WI38 (cell line): ENCODE results near the gene CD244.
"Not testable (repeated sequence)": the region's sequence is repeated elsewhere in the genome, so short reads cannot be mapped to it uniquely, and the experiment has no call there.

Experiments
- H3K4me3 ChIP-seq: 2 replicates; pipeline ENCODE4 v1.5.1; 2011; ENCODE audit warnings: low read depth, mild to moderate bottlenecking, control low read depth, low read length
- TF ChIP-seq, protein P1 (sequence below): IDR thresholded peaks from 2 replicates; pipeline ENCODE4 v1.5.1; 2012; ENCODE audit warnings: low read depth, mild to moderate bottlenecking, control low read depth, low read length

The CD244 gene

DNA sequence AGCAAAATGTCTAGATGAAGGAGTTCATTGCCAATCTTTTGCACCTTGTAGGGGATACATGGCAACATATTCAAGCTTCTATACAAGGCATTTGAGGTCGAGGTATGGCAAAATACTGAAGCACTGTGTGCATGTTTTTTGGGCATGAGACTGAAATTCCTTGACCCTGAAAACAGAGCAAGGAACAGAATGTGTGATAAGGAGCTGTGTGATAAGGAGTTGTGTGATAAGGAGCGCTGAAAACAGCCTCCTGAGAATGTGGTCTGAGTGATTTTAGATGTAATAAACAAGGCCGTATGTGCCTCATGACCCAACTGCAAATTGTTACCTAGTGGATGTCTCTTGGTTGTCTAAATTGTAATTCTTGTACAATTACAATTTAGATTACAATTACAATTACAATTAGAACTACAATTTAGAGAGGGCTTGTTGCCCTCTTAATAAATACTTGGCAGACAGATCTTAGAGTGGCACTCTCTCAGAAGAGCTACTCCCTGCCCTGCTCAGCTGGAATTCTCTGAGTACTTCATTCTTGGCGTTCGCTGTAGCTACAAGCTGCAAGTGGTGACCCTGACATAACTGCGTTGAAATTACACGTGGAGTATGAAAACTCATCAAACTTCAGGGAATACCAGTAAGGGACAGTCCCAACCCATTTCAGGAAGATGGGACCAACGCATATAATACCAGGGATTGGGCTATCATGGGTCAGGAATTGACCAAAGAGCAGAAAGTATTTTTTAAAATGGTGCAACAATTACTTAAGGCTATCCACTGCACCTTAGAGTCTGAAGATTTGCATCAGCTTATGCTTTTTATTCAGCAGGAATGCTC is 42.3 kb upstream of the CD244 start:
- TF ChIP-seq, protein P1, sequence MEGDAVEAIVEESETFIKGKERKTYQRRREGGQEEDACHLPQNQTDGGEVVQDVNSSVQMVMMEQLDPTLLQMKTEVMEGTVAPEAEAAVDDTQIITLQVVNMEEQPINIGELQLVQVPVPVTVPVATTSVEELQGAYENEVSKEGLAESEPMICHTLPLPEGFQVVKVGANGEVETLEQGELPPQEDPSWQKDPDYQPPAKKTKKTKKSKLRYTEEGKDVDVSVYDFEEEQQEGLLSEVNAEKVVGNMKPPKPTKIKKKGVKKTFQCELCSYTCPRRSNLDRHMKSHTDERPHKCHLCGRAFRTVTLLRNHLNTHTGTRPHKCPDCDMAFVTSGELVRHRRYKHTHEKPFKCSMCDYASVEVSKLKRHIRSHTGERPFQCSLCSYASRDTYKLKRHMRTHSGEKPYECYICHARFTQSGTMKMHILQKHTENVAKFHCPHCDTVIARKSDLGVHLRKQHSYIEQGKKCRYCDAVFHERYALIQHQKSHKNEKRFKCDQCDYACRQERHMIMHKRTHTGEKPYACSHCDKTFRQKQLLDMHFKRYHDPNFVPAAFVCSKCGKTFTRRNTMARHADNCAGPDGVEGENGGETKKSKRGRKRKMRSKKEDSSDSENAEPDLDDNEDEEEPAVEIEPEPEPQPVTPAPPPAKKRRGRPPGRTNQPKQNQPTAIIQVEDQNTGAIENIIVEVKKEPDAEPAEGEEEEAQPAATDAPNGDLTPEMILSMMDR = no peak

DNA sequence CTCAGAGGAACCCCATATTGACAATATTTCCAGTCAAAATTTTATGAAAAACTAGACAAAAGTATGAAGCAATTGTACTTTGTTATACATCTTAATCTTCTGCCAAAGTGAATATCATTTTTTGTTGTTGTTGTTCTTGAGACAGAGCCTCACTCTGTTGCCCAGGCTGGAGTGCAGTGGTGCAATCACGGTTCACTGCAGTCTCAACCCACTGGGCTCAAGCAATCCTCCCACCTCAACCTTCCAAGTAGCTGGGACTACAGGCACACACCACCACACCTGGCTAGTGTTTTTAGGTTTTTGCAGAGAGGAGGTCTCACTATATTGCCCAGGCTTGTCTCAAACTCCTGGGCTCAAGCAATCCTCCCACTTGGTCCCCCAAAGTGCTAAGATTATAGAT is 39.6 kb upstream of the CD244 start:
- not testable (repeated sequence) for H3K4me3 ChIP-seq

More for the DNA sequence above, 42.3 kb upstream of the CD244 start:
- H3K4me3 ChIP-seq = no peak overlapping the region

DNA sequence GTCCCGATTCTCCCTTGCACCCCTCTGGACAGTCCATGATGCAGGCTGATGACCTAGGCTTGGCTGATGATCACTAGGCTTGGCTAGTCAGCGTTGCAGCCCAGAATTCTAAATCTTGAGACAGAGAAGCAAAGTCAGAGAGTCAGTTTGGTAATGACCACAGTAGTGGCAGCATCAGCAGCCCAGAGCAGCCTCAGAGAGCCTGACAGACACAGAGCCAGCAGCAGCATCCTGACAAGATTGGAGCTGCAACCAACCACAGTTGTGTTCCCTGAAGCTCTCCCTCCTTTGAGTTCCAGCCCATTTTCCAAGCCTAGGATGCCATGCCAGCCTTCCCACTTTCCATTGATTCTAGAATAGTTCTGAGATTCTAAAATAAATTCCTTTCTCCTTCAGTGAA is 39.1 kb upstream of the CD244 start:
- TF ChIP-seq, protein P1 = no peak
- no peak overlapping the region for H3K4me3 ChIP-seq

DNA sequence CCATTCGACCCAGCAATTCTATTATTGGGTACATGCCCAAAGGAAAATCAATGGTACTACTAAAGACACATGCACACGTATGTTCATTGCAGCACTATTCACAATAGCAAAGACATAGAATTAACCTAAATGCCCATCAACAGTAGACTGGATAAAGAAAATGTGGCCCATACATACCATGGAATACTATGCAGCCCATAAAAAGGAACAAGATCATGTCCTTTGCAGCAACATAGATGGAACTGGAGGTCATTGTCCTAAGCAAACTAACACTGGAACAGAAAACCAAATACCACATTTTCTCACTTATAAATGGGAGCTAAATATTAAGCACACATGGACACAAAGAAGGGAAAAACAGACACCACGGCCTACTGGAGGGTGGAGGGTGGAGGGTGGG is 38.0 kb upstream of the CD244 start:
- H3K4me3 ChIP-seq = not testable (repeated sequence)

DNA sequence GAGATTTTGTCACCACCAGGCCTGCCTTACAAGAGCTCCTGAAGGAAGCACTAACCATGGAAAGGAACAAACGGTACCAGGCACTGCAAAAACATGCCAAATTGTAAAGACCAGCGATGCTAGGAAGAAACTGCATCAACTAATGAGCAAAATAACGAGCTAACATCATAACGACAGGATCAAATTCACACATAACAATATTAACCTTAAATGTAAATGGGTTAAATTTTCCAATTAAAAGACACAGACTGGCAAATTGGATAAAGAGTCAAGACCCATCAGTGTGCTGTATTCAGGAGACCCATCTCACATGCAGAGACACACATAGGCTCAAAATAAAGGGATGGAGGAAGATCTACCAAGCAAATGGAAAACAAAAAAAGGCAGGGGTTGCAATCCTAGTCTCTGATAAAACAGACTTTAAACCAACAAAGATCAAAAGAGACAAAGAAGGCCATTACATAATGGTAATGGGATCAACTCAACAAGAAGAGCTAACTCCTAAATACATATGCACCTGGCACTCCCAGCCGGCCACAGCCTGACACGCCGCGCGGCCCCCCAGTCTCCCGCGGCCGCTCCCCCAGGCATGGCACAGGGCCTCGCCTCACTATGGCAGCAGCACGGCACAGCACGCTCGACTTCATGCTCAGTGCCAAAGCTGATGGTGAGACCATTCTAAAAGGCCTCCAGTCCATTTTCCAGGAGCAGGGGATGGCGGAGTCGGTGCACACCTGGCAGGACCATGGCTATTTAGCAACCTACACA is 31.9 kb upstream of the CD244 start:
- H3K4me3 ChIP-seq = not testable (repeated sequence)

DNA sequence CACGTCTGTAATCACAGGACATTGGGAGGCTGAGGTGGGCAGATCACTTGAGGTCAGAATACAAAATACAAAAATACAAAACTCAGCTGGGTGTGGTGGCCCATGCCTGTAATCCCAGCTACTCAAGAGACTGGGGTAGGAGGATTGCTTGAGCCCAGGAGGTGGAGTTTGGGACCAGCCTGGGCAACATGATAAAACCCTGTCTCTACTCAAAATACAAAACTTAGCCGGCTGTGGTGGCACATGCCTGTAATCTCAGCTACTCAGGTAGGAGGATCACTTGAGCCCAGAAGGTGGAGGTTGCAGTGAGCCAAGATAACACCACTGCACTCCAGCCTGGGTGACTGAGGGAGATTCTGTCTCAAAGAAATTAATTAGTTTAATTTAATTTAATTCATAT is 28.8 kb upstream of the CD244 start:
- TF ChIP-seq, protein P1 = no peak

DNA sequence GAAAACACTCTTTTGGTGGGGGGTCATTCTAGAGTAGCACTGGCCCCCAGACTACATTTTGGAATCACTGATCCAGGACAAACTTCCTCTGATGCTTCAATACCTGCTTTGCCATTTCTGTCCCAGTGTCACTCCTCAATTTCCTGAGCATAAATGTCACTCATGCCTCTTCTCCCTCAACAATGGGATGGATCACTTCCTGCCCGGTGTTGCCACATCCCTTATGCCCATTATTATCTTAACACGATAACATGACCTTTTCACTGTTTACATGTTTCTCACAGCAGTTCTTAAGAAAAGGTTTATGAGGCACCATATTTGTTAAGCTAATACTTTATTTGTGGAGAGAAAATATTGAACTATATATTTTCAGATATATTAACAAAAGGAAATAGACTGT is 26.2 kb upstream of the CD244 start:
- H3K4me3 ChIP-seq = no peak overlapping the region
- TF ChIP-seq, protein P1 = no peak

More for the DNA sequence above, 28.8 kb upstream of the CD244 start:
- no peak overlapping the region for H3K4me3 ChIP-seq

DNA sequence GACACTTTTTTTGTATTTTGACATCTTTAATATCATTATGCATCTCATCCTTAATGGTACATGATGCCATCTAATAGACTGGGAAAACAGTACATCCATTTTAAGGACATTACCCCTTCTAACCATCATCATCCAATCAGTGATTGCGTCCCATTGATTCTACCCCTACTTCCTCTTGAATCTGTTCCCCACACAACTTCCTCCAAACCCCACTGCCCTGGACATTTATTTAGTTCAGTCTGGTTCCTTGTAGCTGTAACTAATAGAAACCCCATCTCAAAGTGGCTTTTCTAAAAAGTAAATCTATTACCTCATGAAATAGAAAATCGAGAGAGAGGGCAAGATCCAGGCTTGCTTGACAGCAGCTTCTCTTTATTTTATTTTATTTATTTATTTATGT is 24.4 kb upstream of the CD244 start:
- H3K4me3 ChIP-seq = no peak overlapping the region
- TF ChIP-seq, protein P1 = no peak
